NCI-H146 treated with DMSO at 0.1 percent for 48 hours (cell line): ENCODE data around the gene TAF6.

Source experiments
- DNase-seq: peaks from one replicate; lab custom pipeline; 2025; ENCODE audit not compliant: unreplicated experiment; lab: John Stamatoyannopoulos, UW

Gene TAF6

GRCh38 chr7:100098913-100099312 lies 20.2 kb downstream of the TAF6 start:
- DNase-seq: no peak

GRCh38 chr7:100095704-100096103 lies 23.5 kb downstream of the TAF6 start:
- DNase-seq: no peak

GRCh38 chr7:100095289-100095688 lies 23.9 kb downstream of the TAF6 start:
- DNase-seq: no peak

- no peak for DNase-seq
Observed at GRCh38 chr7:100093925-100094486, 25.2 kb downstream of the TAF6 start.

DNA sequence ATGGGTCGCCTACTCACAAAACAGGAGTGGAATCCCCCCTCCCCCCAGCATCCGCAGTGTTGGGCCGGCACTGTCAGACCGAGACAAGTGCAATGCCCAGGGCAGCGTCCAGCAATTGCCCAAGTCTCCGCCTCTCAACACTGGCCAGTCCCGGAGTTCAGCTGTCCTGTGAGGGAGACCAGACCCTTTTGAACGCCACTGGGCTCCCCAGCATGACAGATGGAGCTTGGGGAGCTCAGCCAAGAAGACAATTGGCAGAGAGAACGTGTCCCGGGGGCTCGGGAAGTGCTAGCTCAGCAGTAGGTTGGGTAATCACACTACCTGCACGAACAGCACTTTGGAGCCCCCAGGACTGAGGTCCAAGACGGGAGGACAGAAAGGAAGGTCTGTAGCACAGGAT lies 25.7 kb downstream of the TAF6 start:
- DNase-seq: no peak

DNA sequence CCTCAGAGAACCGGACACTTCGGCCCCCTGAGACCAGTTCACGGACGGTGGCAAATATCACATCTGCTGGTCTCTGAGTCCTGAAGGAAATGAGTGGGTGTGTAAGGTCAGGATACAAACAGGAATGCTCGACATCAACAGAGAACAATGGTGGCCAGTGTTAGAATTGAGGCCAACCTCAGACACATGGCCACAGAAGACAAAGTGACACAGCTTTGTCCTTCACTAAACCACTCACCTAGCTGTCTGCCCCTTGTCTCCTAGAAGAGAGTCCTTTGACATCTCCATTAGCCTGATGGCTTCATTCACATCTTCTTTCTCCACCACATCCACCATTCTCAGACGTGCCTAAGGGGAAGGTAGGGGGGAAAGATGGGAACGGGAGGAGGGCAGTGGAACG lies 26.1 kb downstream of the TAF6 start:
- no peak for DNase-seq

DNA sequence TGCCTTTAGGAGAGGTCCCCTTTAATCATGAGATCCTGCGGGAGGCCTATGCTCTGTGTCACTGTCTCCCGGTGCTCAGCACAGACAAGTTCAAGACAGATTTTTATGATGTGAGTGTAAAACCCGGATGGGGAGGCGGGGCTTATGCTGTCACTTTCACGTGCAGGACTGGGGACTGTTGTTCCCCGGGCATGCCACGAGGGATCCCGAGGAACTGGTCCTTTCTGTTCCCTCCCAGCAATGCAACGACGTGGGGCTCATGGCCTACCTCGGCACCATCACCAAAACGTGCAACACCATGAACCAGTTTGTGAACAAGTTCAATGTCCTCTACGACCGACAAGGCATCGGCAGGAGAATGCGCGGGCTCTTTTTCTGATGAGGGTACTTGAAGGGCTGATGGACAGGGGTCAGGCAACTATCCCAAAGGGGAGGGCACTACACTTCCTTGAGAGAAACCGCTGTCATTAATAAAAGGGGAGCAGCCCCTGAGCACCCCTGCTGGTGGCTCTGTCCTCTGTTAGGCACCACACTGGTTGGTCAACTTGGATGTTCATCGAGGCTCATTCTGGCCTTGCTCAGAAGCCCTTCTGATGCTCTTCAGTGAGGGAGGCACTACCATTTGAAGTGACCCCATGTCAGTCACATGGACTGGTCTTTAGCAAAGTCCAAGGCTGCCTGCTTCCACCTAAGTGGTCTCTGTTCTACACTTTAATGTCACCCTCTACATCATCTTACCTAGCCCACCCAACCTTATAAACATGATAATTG lies 27.6 kb downstream of the TAF6 start:
- DNase-seq: no peak

GRCh38 chr7:100090527-100091410 lies 28.4 kb downstream of the TAF6 start:
- no peak for DNase-seq

- no peak for DNase-seq
Observed at GRCh38 chr7:100089458-100090196, 29.5 kb downstream of the TAF6 start.

DNA sequence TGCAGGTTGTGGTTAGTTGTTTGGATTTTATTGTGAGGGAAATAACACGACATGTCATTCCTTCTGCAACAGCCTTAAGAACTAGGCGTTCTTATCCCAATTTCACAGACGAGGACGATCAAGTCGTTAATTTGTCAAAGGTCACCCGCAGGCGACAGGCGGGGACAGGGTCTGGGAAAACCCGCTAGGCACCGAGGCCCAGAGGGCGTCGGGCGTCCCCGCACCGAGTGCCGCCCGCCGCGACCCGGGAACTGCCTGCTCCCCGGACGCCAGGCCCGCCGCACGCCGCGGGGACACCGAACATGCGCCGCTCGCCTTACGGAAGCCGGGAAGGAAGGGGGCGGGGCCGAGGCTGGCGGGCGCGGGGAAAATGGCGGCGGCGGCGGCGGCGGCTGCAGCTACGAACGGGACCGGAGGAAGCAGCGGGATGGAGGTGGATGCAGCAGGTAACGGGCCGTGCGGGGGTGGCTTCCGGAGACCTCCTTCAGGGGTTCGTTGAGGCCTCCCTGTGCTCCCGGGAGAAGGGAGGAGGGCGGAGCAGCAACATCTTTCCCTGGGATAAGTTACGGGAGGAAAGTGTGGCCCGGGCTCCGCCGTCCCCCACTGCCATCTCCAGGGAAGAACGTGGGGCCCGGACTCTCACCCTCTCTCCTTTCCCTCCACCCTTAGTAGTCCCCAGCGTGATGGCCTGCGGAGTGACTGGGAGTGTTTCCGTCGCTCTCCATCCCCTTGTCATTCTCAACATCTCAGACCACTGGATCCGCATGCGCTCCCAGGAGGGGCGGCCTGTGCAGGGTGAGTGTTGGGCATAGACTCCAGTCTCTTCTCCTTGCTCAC lies 30.3 kb downstream of the TAF6 start, which contains the start of gene COPS6:
Gene COPS6, plus strand, starts transcription at position 349 of the 837 bp plus-strand sequence. Its CDS starts 22 bp downstream, at position 371.
- peak; percentile 36 for DNase-seq

GRCh38 chr7:100088095-100088620 lies 31.0 kb downstream of the TAF6 start:
- DNase-seq: no peak

GRCh38 chr7:100087055-100087750 lies 32.0 kb downstream of the TAF6 start:
- DNase-seq: no peak

GRCh38 chr7:100085515-100085914 lies 33.6 kb downstream of the TAF6 start:
- no peak for DNase-seq

DNA sequence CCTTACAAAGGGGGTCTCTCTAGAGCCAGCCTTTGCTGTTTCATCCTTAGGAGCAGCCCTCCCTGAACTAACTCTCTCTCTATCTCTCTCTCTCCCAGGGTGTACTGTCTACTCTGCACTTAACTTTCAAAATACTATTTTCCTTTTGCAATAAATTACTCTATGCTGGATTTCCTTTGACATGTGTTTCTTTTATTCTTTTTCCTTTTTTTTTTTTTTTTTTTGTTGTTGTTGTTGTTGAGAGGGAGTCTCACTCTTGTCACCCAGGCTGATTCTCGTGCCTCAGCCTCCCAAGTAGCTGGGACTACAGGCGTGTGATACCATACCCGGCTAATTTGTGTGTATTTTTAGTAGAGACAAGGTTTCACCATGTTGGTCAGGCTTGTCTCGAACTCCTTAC lies 36.2 kb downstream of the TAF6 start:
- no peak for DNase-seq

DNA sequence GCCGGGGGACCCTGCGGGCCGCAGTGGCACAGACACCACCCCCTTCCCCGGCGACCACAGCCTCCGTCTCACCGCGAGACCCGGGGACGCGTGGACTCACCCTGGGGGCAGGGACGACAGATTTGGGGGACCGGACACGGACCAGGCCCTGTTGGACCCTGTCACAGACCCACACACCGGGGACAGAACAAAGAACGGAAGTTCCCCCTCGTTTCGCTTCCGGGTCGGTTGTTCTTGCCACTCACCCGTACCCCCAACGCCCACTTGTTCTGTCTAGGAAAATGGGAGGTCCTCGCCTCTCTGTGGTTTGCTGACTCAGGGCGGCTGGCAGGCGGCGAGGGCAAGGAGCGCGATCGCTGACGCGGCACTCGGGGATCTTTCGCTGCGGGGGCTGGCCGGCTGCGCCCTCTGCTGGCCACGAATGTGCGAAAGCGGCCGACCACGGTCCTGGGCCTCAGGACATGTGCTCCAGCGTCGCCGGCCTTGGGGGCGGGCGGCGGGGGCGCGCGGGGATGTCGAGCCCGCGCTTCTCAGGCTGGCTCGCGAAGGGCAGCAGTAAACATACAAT lies 37.5 kb downstream of the TAF6 start, which contains the start of gene ZNF3:
Gene ZNF3, minus strand, starts transcription at position 189 of the 568 bp plus-strand sequence. CDS start 4,366 bp downstream, outside the sequence.
- peak; percentile 96 for DNase-seq

- peak; percentile 35 for DNase-seq
Observed at GRCh38 chr7:100080907-100081534, 38.1 kb downstream of the TAF6 start.

DNA sequence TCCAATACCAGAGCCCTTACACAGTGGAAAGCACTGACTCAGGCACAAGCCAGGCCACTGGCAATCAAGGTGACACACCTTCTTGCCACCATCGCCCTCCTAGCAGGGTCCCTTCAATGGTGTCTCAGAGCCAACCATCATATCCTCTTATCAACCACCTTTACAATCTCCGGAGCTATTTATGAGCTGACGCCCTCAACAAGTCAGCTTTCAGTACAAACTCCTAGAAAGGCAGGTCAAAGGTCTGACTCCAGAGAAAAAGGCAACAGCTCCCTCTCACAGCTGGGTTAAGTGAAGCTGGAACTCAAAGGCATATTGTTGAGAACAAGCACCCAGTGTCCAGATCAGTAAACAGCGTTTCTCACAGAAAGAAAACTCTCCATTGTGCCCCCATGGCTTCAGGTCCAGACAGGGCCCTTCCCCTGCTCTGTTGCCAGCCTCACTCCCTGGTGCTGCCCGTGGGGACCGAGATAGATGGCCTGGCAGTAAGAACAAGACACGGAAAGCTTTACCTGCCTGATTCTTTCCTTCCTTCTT lies 40.1 kb downstream of the TAF6 start:
- no peak for DNase-seq

DNA sequence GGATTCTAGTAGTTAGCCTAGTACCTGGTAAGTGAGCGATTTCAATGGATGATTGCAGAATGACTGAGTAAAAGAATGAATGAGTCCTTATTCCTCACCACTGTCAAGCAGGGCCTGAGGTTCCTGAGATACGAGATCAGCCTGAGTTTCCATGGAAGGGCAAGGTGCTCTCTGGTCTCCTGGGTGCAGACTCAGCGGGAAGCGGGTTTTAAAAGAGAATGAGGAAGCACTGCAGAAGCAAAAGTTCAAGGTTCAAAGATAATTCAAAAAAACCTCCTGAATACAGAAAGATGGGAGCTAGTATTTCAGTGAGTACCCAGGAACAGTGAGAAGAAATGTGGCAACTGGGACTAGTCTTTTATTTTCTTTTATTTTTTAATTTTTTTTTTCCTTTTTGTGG lies 42.0 kb downstream of the TAF6 start:
- DNase-seq: no peak
